ENCODE data around the gene SND1.
"Not testable (repeated sequence)": the region's sequence is repeated elsewhere in the genome, so short reads cannot be mapped to it uniquely, and the experiment has no call there.

SND1 gene

DNA sequence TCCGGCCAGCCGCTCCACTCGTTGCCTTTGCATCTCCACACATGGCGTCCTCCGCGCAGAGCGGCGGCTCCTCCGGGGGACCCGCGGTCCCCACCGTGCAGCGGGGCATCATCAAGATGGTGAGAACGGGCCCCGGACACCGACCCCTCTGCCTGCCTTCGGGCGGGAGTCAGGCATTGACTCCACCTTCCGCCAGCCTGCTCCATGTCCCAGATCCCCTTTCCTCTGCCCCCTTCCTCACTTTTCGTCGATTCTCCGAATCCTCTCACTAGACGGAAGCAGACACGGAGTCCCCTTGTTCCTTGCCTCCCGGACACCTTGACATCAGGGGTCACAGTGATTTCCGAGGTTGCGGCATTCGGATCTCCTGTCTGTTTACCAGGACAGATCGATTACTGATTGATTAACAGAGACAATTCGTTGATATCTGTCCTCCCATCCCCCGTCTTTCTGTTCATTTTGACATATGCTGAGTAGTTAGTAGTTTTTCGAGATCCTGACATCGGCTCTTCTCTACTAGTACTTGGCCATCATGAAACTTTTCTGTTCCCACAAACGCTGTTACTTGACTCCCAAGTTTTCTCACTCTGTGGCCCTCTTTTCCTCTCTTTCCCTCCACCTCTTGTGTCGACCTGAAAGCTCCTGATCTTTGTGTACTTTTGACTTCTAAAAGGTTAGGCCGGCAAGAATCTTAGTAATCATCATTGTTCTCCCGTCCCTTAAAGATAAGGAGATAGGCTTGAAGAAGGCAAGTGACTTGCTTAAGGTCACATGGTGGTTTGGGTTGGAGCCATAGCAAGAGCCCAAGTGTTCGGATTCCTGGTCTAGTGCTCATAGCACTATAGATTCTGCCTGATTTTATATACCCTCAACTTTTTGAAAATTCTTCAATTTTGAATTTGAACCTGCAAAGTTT, 597 bp downstream of the SND1 start:
- DNase-seq (ENCODE audit: low read depth in 2 of 2) = no peak

DNA sequence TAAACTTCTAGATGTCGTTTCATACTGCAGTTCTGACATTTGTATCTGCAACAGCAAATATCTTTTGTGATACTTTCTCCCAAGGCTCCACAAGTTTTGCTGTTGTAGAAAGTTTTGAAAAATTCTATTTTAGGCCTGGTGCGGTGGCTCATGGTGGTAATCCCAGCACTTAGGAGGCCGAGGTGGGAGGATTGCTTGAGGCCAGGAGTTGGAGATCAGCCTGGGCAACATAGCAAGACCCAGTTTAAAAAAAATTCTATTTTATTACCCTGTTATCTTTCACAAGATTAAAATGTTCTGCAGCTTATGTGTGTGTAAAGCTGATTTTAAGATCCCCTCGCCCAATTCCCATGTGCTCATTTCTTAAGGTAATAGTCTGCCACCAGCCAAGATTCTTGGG, 1.4 kb downstream of the SND1 start:
- no peak for DNase-seq (ENCODE audit: low read depth in 2 of 2)

DNA sequence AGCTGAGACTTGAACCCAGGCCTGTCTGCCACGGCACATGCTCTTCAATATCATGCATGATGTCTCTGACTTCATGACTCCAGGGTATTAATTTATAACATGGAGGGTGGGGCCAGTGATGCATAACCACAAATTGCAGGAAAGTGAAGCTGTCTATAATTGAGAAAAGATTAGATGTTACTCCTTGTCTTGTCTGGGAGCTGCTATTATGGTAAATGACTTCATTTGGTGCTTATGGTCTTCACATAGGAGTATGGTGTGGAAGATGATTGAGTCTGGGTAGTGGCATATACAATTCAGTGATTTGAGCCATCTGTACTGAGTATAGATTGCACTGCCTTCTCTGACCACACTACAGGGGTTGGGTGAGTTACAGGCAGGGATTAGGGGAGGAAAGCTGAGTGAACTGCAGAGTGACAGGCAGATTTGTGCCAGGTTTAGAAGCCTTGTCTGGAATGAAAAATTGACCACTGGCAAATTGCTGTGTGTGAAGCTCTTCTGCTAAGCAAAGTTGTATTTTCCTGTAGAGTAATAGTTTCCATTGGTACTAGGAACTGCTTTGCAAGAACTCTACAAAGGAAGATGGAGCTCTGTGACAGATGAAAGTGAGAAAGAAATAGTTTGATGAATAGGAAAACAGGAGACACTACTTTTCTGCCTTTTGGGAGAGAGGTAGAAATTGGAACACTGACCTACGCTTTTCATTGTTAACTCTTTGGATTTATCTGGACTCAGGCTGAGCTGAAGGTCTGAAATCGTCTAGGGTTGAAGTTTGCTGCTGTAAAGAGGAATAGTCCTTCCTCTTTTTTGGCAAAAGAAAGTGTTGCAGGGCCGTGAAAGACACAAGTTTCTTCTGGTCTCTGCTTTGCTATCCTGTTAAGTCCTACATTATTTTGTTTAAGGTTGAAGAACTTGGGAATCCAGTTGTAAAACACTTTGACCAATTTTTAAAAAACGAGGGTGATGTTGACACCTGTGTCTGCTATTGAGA, 2.7 kb downstream of the SND1 start:
- DNase-seq (ENCODE audit: low read depth in 2 of 2) = no peak

DNA sequence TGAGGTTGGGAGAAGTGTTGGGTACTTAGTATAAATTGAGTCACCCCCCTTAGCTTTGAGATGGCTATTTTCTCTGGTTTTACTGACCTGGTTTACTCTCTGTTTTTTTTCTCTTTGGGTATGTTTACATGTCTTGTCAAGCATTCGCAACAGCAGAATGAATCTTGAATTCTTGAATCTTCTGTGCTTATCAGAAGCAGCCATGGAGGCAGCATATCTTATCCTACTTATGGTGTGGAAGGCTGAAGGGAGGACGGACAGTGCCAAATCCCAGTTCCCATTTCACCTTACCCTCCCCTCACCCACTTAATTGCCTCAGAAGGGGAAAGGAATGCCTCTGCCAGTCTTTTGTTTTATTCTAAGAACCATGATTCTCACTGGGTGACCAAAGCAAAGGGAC, 3.7 kb downstream of the SND1 start:
- no peak for DNase-seq (ENCODE audit: low read depth in 2 of 2)

DNA sequence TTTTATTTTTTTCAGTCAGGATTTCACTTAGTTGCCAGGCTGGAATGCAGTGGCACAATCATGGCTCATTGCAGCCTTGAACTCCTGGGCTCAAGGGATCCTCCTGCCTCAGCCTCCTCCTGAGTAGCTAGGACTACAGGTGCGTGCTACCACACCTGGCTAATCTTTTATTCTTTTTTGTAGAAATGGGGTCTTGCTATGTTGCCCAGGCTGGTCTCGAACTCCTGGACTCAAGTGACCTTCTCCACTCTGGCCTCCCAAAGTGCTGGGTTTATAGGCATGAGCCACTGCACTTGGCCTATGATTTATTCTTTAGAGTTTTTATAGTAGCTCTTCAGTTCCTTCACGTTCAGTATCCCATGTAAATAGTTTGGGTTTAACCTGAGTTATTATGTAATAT, 5.5 kb downstream of the SND1 start:
- no peak for DNase-seq (ENCODE audit: low read depth in 2 of 2)

DNA sequence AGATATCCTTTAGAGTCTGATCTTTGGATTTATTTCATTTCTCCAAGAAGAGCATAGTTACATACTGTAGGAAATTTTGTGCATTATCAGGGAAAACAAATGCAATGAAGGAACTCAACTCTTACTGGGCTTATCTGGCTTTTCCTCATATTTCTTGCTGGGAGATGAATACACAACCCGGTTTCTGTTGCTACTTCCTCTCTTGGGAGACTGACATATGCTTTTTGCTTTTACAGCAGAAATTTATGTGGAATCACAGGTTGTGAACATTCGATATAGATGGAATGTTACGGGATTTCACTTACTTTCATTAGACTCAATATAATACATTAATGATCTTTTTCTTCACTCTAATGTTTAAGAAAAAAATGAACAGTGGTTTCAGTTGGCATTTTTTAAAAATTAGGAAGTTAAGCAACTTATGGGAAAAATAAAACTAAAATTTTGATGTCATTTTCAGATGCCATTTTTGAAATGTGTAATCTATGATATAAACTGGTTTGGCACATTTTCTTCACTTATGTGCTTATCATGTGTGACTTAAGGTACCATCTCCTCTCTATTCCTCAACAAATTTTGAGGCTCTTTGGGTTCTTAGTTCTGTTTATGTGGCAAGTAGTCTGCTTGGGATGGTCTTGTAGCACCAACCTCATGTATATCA, 7.1 kb downstream of the SND1 start:
- DNase-seq (ENCODE audit: low read depth in 2 of 2) = no peak

DNA sequence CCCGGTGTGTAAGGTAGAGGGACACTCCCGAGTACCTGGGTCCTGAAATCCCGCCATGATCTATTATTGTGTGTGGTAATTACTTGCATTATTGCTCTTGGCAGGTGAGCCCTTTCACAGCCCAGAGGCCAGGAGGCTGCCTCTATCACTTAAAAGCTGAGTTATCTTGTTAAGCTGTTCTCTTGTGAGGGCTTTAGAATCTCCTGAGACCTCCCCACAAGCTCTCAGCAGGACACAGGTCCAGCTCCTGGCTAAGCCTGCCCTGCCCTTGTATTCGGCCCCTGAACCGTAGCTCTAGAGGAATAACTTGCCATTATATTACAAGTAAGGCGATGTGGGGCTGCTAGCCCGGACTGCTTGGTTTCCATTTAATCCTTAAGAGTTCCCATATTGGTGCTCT, 13.9 kb downstream of the SND1 start:
- DNase-seq (ENCODE audit: low read depth in 2 of 2) = no peak

DNA sequence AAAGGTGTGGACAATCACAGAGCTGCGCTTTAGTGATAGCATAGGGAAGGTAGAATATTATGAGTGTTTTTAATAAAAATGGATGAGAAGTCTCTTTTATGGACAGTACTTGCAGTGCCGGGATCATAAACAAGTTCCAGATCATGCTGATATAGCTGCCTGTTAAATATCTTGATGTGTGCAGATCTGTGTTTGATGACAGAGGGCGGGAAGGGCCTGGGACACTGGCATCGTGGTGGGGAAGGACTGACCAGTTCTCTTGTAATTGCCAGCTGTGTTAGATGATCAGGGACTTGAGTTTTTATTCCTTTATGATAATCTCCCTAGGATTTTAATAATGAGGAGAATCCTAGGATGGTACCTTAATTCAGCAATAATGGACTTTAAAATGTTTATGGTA, 14.6 kb downstream of the SND1 start:
- no peak for DNase-seq (ENCODE audit: low read depth in 2 of 2)

DNA sequence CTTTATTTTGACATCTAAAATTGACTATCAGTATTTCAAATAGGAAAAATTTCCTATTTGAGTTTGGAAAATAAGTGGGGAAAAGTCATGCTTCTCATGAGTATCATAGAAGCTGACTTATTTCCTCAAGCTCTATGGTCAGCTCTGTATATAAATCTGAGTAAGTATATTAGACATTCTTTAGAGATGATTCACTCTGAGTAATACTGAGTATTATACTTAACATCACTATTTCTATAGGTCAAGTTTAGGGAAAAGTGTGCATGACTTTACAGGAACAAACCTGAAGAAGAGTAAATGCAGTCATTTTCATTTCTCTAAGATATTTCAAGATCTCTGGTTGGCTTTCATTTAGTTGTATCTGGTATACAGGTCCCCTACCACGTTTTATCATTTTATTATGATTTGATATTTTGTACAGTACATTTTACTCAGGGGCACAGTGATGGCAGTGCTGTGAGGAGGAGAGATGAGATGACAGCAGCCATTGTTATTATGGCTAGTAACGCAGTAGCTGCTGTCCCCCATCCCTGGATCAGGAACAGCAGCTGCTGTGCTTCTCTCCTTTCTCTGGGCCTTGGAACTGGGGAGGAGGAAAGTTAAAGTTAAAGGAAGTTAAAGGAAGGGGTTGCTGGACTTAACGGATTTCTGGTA, 15.2 kb downstream of the SND1 start:
- DNase-seq (ENCODE audit: low read depth in 2 of 2) = no peak

DNA sequence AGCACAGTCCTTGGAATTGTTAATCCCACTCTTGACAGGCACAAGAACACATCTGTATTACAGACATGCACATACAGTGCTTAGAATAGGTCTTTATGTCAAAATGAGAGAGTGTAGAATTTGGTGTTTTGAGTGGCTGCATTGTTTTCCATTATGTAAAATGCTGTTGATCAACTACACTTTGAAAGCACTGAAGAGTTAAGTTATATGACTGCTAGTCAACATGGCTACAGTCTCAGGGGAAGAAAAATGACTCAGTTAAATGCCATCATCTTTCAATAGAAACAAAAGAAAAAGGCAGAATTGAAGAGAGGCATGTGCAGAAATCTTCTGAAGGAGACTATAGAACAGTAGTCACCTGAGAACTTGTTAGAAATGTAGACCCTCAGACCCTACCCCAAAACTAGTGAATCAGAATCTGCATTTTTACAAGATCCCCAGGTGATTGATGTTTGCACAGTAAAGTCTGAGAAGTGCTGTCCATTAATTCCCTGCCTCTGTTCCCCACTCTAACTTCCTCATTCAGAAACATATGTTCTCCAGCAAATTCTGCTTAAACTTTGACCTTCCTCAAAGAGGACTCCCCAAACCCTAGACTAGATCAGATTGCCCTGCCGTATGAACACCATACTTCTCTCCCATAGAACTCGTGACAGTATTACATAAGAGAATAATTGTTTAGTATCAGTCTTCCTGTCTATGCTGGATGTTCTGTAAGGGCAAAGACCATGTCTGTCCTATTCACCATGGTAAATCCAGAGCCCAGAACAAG, 16.0 kb downstream of the SND1 start:
- no peak for DNase-seq (ENCODE audit: low read depth in 2 of 2)

DNA sequence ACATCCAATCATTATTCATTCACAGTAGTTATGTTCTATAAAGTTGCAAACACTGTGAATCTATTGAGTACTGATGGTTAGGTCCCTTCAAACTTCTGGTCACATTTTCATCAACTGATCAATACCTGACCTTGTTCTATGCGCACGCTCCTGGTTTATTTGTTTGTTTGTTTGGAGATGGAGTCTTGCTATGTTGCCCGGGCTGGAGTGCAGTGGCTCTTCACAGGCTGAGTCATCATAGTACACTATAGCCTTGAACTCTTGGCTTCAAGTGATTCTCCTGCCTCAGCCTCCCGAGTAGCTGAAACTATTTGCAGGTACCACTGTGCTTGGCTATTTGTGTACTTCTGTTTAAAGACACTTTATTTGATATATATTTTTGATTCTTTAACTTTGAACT, 19.3 kb downstream of the SND1 start:
- no peak for DNase-seq (ENCODE audit: low read depth in 2 of 2)

DNA sequence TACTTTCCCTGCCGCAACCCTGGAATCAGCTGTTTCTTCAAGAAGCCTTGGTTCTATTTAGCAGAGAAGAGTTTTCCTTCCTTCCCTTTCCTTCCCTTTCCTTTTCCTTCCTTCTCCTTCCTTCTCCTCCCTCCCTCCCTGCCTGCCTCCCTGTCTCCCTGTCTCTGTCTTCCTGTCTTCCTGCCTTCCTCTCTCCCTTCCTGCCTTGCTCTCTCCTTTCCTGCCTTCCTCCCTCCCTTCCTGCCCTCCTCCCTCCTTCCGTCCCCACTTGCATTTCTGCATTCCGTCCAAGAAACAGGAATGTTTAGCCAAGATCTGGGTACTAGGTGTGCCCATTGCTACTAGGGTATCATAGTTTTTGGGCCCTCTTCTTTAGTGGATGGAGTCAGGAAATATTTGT, 21.9 kb downstream of the SND1 start:
- DNase-seq (ENCODE audit: low read depth in 2 of 2) = no peak

DNA sequence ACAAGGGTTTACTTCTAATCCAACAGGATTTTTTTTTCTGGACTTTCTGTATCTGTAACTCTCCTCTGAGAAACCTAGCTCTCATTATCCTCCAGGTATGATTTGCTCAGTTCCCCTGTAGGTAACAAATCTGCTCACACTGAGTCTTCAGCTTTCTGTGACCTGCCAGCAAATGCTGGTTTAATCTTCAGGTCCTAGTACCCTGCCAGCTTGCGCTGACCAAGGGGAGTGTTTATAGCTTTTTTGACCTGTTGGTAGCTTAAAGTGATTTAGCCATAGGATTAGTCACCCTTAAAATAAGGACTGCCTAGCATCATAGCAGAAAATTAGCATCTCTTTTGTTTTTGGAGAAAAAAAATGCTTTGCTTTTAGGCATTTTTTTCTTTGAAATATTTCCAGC, 22.4 kb downstream of the SND1 start:
- no peak for DNase-seq (ENCODE audit: low read depth in 2 of 2)

DNA sequence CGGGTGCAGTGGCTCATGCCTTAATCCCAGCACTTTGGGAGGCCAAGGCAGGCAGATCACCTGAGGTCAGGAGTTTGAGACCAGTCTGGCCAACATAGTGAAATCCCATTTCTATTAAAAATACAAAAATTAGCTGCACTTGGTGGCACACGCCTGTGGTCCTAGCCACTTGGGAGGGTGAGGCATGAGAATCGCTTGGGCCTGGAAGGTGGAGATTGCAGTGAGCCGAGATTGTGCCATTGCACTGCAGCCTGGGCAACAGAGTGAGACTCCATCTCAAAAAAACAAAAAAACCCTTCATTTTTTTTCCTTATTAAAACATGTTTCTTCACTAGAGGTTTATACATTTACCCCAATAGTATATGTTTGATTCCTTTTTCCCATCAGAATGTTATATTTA, 22.9 kb downstream of the SND1 start:
- DNase-seq (ENCODE audit: low read depth in 2 of 2) = not testable (repeated sequence)

DNA sequence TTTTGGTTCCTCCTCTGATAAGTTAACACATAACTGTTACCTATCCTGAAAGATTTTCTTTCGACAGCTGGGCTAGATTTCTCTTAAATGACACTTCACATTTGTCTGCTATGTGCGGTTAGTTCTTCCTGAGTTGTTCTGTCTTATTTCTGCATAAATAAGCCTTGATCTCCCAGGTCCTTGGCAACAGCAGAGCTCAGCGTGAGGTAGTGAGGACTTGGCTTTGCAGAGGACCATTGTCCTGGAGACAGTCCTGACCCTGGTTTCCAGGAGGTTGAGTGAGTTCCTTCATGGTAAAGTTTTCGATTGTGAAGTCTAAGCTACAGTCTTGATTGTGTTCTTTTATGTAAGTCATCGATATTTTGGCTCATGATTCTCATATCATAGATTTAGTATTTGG, 23.7 kb downstream of the SND1 start:
- DNase-seq (ENCODE audit: low read depth in 2 of 2) = no peak

DNA sequence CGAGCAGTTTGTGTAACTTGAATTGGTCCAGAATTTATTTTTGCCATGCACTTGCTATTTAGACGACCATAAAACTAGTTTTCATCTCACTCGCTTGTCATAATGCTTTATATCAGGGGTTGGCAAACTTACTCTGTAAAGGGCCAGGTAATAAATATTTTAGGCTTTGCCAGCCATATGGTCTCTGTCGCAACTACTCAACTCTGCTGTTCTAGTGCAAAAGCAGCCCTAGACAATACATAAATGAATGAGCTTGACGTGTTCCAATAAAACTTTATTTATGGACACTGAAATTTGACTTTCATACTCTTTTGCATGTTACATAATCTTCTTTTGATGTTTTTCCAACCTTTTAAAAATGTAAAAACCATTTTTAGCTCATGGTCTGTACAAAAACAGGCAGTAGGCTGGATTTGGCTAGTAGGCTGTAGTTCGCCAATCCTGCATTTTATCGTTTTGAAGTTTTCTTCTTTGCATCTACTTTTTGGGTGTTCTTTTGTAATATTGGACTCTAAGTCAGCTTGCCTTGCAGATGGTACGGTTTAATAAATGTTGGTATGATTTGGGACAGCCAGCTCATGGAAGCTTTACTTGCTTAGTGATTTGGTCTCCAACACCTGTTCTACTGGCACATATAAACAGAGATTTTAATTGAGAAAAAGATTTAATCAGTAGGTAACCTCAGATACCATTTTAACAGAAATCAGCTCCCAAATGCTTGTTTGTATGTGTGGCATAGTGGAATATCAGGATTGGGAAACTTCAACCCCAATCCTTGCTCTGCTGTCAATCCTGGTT, 25.6 kb downstream of the SND1 start:
- no peak for DNase-seq (ENCODE audit: low read depth in 2 of 2)

DNA sequence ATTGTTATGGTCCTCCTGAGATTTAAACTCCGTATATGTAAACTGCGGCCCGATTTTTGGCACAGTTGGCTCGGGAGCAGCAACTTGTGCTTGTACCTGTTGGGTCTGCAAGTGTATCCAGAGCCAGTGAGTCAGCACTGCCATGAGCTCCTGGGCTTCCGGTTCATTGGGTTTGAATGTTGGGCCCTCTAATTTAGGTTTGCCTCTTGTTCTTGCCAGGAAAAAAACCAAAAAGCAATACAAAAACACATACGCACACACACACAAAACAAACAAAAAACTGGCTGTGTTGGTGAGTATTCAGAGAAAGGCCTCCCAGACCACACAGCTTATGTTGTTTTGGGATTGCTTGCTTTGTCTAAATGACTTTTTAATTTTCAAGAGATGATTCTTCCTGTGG, 26.3 kb downstream of the SND1 start:
- DNase-seq (ENCODE audit: low read depth in 2 of 2) = no peak

DNA sequence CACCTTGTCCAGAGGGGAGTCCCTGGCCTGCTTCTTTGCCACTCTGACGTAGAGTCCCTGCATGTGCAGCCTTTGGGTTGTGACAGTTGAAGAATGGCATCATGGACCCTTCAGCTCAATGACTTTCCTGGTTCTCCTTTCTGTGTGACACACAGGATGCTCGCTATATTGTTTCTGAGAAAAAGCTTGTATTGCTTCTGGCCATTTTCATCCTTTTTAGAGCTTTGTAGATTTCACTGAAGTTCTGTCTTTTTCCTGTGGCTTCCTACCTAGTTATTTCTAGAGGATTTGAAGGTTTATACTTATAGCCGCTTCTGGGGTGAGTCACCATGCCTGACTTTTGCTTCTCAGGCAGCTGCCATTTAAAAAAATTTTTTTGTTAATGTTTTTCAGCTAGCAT, 27.0 kb downstream of the SND1 start:
- no peak for DNase-seq (ENCODE audit: low read depth in 2 of 2)

DNA sequence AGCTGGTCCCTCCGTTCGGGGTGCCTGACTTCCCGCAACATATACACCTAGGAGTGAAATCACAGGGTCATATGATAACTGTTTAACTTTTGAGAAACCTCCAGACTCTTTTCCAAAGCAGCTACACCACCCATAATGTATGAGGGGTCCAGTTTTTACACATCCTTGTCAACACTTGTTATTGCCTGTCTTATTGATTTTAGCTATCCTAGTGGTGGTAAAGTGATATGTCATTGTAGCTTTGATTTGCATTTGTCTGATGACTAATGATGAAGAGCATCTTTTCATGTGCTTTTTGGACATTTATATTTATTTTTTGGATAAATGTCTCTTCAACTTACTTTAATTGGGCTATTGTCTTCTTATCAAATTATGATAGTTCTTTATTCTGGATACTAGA, 29.0 kb downstream of the SND1 start:
- no peak for DNase-seq (ENCODE audit: low read depth in 2 of 2)

DNA sequence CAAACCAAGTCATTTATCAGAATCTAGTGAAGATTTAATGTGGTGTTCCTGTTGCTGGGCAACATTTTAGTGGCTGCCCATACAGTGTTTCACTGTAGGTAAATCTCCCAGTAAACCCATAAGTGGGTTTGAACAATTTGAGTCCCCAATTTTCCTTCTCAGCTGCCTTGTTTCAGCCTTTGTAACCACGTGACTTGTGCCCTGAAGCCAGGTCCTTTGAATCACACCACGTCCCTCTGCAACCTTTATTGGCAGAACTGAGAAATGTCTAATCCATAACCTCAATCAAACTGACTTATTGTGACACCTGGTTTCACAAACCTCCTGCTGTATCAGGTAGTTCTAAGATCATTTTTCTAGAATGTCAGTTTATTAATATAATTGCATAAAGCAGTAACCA, 30.1 kb downstream of the SND1 start:
- DNase-seq (ENCODE audit: low read depth in 2 of 2) = no peak

All from stimulated activated CD8-positive, alpha-beta memory T cell treated with anti-CD3 and anti-CD28 coated beads, Interleukin-2, amount 100 ng/mL, for 48 hours (primary cell).